ENCODE data around the gene TCEAL2.
"Not testable (repeated sequence)": the region's sequence is repeated elsewhere in the genome, so short reads cannot be mapped to it uniquely, and the experiment has no call there.

The TCEAL2 gene

DNA sequence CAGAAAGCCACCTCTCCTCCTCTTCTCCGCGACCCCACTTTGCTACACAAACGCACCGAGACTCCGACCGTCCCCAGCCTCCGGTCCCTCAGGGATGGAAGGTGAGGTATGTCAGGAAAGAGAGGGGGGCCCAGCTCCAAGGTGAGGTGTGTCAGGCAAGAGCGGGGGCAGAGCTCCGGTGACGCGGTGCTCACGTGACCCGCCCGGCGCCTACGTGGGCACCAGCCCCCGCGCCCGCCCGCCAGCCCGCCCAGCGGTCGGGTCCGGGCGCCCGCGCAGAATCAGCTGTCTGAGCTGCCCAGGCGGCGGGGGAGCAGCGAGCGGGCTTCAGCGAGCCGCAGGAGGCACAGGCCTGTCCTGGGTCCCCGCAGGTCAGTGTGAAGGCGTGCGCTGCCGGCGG lies at the start of gene TCEAL2:
Gene TCEAL2, plus strand, starts transcription at position 244 of the 400 bp plus-strand sequence. CDS start 1,152 bp downstream, outside the sequence.
- not testable (repeated sequence) for DNase-seq (ENCODE audit: extremely low read depth in 1 of 2, low read depth in 1 of 2)

DNA sequence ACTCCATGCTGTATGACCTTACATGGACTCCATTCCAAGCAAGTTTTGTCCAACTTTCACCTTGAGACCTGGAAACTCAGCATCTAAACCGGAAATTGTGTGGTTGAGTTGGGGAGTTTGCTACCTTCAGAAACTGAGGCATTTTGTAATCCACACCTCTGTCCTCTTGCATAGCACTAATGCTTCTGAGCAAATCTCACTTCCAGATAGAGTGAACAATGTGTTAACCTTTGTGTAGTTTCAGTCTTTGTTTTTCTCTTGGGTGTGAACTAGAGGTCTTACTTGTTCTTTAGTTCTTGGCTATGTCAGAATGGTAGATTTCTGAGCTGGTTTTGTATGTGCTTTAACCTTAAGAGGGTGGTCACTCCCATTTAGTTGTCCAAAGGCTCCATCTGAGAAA lies 48.1 kb upstream of the TCEAL2 start:
- DNase-seq (ENCODE audit: extremely low read depth in 1 of 2, low read depth in 1 of 2) = no peak

DNA sequence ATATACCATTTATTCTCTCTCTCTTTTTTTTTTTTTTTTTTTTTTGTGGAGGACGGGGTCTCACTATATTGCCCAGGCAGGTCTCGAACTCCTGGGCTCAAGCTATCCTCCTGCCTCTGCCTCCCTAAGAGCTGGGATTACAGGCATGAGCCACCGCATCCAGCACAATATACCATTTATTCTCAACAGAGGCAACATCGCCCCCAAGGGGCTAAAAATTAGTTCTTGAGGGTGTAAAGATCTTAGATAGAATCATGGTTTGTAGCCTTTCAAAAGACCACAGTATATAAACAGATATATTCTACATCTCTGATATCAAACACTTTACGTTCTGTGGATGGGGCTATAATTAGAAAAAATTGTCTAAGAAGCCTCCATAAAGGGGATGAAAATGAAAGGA lies 39.8 kb upstream of the TCEAL2 start:
- DNase-seq (ENCODE audit: extremely low read depth in 1 of 2, low read depth in 1 of 2) = no peak

DNA sequence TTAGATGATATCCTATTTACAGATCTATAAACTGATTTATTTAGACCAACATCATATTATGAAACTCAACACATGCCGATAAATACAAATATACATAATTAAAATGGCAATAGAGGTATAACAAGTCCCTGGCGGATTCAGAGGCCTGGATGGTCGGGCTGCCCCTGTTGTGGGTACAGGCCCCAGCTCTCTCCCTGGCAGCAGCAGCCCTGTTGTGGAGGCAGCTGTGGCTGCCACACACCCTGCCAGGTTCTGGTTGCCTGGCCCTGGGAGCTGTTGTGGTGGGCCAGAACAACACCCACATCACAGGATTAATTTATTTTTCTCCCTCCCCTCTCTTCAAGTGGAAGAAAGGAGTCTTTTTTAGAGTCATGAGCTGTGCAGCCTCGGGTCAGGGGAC lies 12.1 kb upstream of the TCEAL2 start:
- no peak for DNase-seq (ENCODE audit: extremely low read depth in 1 of 2, low read depth in 1 of 2)

DNA sequence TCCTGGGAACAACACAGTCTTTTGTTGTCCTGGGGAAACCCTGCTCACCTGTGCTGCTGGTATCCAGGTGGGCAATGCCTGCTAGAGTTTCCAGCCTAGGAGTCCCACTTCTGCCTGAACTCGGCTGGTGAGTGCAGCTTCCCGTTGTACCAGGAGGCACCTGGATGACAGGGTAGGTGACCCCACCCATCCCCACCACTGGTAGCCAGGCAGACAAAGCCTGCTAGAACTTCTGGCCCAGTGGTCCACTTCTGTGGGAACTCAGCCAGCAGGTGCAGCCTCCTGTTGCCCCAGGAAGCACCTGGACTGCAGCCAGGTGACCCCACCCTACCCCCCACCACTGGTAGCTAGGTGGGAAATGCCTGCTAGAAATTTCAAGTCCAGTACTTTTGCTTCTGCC lies 9.7 kb upstream of the TCEAL2 start:
- DNase-seq (ENCODE audit: extremely low read depth in 1 of 2, low read depth in 1 of 2) = no peak

DNA sequence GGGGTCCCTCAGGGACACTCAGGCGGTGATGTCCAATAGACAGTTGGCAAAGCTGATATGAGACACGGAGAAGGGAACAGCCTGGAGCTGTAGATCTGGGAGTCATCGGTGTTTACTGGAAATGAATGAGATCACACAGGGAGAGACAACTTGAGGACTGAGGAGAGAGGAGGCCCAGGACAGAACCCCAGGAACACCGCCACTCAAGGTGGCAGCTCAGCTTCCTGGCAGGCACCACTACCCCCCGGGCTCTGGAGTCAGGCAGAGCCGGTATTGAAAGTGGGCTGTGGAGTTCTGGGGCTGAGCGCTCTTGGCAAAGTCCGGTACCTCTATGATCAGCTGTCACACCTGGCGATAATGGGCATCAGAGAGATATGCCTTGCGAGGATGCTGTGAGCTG lies 465 bp upstream of the TCEAL2 start:
- not testable (repeated sequence) for DNase-seq (ENCODE audit: extremely low read depth in 1 of 2, low read depth in 1 of 2)

DNA sequence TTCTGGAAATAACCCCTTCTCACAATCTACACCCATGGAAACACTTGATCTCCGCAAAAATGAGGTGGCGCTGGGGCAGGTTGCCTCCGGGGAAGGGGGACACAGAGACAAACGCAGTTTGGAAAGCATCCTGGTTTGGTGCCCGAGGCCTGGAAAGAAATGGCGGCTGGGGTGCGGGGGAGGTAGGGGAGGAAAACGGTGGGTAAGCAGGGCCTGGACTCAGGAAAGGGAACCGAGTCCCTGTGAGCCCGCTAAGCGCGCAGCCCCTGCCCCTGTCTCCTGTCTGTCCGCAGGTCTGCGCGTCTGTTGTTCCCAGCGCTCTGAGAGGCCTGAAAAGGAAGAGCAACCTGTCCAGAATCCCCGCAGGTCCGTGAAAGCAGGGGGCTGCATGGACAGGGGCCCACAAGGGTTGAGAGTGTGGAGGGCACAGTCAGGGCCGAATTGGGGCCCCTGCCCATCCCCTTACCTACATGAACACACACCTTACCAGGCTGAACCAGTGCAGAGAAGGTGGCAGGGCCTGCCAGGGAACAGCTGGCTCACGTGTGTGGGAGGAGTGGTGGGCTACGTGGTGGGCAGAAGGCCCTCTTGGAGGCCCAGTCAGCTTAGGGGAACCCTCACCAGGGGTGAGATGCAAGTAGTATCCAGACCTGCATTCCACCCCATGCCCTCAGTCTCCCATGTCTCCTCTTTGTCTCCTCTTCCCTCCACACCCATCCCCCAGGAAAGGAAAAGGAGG lies 770 bp downstream of the TCEAL2 start:
- not testable (repeated sequence) for DNase-seq (ENCODE audit: extremely low read depth in 1 of 2, low read depth in 1 of 2)

DNA sequence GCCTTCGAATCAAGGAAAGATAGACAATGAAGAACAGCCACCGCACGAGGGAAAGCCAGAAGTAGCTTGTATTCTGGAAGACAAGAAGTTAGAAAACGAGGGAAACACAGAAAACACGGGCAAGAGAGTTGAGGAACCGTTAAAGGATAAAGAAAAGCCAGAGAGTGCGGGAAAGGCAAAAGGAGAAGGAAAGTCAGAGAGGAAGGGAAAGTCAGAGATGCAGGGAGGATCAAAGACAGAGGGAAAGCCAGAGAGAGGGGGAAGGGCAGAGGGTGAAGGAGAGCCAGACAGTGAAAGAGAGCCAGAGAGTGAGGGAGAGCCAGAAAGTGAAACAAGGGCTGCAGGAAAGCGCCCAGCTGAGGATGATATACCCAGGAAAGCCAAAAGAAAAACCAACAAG lies 1.4 kb downstream of the TCEAL2 start:
- DNase-seq (ENCODE audit: extremely low read depth in 1 of 2, low read depth in 1 of 2) = no peak

DNA sequence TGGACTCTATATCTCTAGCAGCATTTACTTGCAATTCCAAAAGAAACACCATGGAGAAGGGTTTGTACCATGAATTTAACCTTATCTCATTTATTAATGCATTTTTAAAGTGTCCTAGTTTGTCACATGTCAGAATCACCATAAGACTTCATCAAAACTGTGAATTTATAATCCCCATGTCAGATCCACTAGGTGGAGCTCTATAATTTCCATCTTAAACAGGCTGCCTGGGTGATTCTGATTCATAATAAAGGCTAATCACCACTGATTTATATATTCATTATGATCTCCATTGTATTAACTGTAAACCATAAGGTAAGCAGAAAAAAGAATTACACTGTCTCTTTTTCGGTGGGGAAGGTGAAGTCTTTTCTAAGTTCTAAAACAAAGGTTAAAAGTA lies 4.0 kb downstream of the TCEAL2 start:
- no peak for DNase-seq (ENCODE audit: extremely low read depth in 1 of 2, low read depth in 1 of 2)

DNA sequence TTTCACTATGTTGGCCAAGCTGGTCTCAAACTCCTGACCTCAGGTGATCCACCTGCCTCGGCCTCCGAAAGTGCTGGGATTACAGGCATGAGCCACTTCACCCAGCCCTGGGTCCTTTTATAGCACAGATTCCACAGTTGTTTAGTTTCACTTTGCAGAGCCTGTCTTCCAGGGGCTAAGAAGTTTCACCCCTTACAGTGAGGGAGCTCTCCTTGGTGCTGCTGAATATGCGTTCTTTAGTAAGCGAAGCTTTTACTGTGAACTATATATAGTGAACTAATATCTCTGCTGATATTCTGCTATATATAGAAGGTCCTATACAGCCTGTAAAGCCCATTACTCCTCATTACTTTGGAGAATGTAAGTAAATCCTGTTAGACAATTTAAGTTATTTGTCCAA lies 12.6 kb downstream of the TCEAL2 start:
- no peak for DNase-seq (ENCODE audit: extremely low read depth in 1 of 2, low read depth in 1 of 2)

DNA sequence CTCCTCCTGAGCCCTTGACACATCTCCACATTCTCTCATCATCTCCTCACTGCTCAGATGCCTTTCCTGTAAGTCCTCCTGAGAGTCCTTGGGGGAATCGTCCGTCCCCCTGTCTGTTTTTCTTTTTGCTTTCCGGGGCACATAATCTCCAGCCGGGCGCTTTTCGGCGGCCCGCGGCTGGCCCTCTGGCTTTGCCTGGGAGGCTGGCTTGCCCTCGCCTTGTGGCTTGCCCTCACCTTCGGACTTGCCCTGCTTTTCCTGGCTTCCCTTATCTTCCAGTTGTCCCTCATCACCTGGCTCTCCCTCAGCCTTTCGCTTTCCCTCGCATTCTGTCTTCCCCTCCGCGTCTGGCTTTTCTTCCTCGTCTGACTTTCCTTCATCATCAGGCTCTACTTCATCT lies 15.4 kb downstream of the TCEAL2 start:
- DNase-seq (ENCODE audit: extremely low read depth in 1 of 2, low read depth in 1 of 2) = not testable (repeated sequence)

DNA sequence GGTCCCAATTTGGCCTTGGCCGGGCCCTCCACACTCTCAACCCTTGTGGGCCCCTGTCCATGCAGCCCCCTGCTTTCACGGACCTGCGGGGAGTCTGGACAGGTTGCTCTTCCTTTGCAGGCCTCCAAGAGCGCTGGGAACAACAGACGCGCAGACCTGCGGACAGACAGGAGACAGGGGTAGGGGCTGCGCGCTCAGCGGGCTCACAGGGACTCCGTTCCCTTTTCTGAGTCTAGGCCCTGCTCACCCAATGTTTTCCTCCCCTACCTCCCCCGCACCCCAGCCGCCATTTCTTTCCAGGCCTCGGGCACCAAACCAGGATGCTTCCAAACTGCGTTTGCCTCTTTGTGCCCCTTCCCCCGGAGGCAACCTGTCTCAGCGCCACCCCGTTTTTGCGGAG lies 16.2 kb downstream of the TCEAL2 start:
- not testable (repeated sequence) for DNase-seq (ENCODE audit: extremely low read depth in 1 of 2, low read depth in 1 of 2)

DNA sequence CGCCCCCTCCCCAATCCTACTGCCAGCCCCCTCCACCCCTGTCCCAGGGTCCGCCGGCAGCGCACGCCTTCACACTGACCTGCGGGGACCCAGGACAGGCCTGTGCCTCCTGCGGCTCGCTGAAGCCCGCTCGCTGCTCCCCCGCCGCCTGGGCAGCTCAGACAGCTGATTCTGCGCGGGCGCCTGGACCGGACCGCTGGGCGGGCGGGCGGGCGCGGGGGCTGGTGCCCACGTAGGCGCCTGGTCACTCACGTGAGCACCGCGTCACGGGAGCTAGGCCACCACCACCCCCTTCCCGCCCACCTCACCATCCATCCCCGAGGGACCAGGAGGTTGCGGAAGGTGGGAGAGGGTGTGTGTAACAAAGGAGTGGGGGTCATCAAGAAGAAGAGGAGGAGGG lies 16.8 kb downstream of the TCEAL2 start, which contains the start of gene TCEAL6:
Gene TCEAL6, minus strand, starts transcription at position 208 of the 400 bp plus-strand sequence.
- DNase-seq (ENCODE audit: extremely low read depth in 1 of 2, low read depth in 1 of 2) = not testable (repeated sequence)

DNA sequence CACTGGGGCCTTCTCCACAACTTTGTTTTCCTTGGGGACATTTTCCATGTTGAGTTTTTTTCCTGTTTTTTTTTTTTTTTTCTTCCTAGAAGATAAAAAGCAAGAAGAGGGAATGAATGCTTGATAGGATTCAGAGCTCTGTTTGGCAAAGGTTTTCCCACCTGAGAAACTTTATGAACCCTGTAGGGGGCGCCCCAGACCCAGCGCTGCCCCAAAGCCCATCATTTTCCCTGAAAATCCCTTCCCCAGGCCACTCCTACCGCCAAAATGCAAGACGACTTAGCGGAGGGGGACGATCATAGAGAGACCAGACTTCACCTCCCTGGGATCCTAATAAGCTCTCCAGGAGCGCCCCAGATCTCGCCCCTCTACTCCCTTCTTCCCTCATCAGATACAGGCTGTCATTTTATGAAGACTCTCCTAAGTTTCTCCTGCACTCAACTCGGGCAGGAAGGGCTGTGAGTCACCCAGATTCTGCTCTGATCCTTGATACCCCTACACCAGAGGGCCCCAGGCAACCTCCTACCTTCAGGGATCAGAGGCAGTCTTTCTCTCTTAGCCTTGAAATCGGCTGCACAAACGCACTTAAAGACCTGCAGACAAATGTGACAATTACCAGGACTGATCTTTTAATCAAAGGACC lies 28.9 kb downstream of the TCEAL2 start:
- DNase-seq (ENCODE audit: extremely low read depth in 1 of 2, low read depth in 1 of 2) = no peak

DNA sequence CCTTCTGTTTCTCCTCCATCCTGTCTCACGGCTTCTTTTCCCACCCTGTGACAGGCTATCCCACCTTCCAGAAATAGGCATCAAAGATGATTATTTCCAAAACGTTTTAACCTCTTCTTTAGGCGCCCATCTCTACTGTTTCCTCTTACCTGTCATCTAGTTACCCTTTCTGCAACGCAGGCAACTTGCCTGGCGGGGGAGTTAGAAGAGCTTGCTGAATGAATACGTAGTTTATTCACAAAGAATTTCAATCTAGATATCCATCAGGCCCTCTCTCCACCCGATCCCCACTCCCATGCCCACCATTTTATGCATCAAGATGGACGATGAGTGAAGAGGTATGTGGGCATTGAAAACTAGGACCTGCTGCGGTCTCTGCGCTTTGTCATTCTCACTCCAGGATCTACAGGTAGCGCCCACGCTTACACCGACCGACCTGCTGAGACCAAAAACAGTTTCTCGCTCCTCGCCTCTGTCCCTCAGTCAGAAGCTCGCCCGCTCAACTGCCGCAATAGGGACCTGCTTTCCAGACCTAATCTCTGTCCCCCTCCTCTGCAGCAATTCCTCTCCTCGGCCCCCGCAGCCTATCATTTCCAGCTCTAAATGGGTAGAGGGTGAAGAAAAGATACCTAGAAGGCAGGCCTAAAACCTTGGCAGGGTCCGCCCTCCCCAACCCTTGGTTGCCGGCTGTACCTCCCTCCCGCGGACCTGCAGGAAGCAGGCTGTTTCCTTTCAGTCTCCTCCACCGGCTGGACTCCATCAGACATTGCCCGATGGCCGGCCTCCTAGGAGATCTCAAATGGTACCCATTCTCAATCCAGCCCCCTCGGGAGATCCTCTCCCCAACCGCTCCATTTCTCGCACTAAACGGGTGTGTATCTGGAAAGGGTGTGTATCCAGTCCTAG lies 29.7 kb downstream of the TCEAL2 start:
- DNase-seq (ENCODE audit: extremely low read depth in 1 of 2, low read depth in 1 of 2) = no peak

DNA sequence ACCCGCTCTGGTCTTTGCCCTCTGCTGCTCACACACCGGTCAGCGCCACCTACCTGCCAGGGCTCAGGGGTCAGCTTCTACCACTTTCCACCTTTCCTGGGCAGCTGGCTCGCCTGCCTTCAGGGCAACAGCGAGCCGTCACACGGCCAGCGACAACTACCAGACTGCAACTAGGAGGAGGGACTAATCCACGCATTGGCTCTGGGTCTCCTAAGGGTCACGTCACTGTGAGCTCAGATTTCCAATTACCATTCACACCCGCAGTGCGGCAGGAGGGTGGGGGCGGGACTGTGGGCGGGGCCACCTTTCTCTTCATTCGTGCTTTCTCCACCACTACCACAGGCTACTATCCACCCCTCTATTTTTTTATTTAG lies 30.3 kb downstream of the TCEAL2 start, which contains the start of gene BEX5:
Gene BEX5, minus strand, starts transcription at position 172 of the 374 bp plus-strand sequence. CDS start 1,712 bp downstream, outside the sequence.
- DNase-seq (ENCODE audit: extremely low read depth in 1 of 2, low read depth in 1 of 2) = no peak

All from stimulated activated CD8-positive, alpha-beta memory T cell treated with anti-CD3 and anti-CD28 coated beads, Interleukin-7, amount 100 ng/mL, for 48 hours (primary cell).